LoVo (cell line): Measurements from ENCODE around the gene NPR1.
"Not testable (repeated sequence)": the region's sequence is repeated elsewhere in the genome, so short reads cannot be mapped to it uniquely, and the experiment has no call there.

ENCODE experiments used
- DNase-seq: peaks from one replicate; pipeline ENCODE4 v3.0.0-alpha.2; 2016; ENCODE audit warnings: low spot score

The NPR1 gene

DNA sequence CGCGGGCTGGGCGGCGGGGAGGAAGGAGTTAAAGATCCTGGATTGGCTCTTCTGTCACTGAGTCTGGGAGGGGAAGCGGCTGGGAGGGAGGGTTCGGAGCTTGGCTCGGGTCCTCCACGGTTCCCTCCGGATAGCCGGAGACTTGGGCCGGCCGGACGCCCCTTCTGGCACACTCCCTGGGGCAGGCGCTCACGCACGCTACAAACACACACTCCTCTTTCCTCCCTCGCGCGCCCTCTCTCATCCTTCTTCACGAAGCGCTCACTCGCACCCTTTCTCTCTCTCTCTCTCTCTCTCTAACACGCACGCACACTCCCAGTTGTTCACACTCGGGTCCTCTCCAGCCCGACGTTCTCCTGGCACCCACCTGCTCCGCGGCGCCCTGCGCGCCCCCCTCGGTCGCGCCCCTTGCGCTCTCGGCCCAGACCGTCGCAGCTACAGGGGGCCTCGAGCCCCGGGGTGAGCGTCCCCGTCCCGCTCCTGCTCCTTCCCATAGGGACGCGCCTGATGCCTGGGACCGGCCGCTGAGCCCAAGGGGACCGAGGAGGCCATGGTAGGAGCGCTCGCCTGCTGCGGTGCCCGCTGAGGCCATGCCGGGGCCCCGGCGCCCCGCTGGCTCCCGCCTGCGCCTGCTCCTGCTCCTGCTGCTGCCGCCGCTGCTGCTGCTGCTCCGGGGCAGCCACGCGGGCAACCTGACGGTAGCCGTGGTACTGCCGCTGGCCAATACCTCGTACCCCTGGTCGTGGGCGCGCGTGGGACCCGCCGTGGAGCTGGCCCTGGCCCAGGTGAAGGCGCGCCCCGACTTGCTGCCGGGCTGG is at the start of gene NPR1:
TSS of gene NPR1 (plus strand) at position 170 of the 818 bp plus-strand sequence. CDS start at position 591, 421 bp downstream.
- DNase-seq, result no peak

DNA sequence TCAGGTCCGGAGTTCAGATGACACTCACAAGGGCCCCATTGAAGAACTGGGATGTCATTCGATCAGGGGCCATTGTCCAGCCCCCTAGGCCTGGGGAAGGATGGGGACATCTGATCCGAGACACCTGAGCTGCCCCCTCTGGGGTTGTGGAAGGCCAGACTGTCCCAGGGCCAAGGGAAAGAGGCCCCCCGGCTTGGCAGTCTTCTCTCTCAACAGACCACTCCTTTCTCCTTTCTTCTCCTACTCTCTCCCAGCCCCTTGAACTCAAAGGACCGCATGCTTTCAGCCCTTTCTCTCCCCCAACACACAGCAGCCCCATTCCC is 49.2 kb upstream of the NPR1 start:
- DNase-seq, result no peak

- DNase-seq, result no peak
These were observed 48.5 kb upstream of the NPR1 start for GRCh38 chr1:153629971-153630370.

DNA sequence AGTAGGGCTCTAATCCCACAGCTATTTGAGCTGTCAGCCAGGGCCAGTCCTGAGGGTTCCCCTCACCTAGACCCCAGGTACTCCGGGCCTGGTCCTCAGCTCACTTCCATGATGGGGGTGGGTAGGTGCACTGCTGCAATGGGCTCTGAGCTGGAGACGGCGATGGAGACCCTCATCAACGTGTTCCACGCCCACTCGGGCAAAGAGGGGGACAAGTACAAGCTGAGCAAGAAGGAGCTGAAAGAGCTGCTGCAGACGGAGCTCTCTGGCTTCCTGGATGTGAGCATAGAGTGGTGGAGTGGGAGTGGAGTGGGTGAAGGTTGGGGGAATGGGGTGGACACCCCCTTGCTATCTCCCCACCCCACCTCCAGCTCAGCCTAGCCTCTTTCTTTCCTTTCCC is 48.1 kb upstream of the NPR1 start:
- no peak for DNase-seq

DNA sequence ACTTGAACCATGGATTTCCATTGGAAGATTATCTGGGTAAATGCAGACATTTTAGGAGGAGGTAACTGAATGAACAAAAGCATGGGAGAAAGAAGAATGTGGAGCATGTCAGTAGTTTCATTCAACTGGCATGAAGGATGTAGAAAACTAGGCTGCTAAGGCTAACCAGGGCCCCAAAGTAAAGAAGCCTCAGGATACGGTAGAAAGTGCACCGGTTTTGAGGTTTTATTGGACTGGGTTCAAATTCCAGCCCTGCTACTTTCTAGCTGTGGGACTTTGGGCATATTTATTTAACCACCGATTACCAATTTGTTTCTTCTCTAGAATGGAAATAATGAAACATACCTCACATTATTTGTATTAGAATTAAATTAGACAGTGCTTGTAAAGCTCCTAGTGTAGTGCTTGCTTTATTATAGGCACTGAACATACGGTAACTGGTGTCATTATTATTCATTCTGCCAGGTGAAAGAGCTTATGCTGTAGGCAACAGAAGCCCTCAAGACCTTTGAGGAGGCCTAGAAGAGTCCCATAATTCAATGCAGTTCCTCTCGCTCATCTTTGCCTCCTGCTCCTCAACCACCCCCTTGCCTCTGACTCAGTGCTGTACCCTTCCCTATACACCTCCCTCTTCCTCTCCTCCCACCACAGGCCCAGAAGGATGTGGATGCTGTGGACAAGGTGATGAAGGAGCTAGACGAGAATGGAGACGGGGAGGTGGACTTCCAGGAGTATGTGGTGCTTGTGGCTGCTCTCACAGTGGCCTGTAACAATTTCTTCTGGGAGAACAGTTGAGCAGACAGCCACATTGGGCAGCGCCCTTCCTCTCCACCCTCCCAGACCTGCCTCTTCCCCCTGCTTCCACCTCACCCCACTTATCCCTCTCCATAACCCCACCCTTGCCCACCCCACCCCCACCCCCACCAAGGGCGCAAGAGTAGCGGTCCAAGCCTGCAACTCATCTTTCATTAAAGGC is 47.2 kb upstream of the NPR1 start:
- no peak for DNase-seq

DNA sequence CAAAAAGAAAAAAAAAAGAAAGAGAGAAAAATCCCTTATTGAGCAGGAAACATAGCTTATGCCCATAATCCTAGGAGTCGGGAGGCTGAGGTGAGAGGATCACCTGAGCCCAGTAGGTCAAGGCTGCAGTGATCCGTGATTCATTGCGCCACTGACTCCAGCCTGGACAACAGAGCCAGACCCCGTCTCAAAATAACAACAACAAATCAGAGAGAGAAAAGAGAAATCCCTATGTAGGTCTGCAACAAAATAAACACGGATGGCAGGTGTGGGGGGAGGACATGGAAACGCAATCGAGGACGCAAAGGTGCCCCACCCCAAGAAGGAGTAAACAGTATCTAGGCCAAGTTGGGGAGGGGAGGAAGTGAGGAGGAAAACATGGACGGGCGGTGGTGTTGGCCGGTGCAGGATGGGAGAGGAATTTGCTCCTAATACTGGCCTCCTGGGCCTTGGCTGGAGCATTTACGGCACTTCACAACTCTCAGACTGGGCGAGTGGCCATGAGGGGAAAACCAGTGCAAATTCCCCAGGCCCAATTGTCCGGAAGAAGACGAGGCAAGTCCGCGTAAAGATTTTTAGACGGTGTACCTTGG is 45.2 kb upstream of the NPR1 start:
- DNase-seq, result peak; percentile 41

DNA sequence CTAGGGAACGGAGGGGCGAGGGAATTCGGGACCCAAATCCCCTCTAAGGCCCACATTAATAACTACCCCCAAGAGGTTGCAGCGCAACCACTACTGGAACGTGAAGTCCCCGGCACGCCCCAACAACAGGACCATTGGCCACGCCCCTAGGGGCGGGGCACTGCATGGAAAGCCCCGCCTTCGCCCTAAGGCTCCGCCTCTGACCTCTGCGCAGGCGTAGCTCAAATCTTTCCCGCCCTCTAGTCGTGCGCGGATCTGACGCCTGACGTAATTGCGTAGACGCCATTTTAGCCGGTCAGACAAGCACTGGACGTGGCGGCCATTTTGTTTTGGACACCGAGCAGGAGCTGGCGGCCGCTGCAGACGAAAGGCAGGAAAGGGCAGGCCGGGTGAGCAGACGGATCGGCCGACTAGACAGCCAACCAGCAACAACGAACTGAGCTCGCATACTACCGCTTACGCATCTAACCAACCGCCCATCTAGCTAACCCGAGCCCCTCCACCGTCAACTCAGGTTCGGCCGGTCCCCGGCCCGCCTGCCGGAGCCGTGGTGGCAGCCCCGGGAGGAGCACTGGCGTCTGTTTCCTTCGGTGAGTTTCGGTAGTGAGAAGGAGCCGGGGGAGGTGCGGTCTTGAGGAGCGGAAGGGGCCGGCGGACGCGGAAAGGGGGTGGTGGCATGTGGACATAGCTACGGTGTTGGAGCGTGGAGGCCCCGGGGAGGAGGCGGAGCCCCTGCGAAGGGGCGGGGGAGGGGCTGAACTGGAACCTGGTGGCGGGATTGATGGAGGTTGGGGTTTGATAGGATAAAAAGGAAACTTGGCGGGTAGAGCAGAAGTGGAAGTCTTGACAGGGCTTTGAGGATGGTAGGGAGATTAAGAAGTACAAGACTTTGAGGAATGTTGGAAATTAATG is 44.5 kb upstream of the NPR1 start, which contains the start of gene CHTOP:
TSS of gene CHTOP (plus strand) at position 313 of the 912 bp plus-strand sequence. CDS start 2,523 bp downstream, outside the sequence.
- peak; percentile 99 for DNase-seq

DNA sequence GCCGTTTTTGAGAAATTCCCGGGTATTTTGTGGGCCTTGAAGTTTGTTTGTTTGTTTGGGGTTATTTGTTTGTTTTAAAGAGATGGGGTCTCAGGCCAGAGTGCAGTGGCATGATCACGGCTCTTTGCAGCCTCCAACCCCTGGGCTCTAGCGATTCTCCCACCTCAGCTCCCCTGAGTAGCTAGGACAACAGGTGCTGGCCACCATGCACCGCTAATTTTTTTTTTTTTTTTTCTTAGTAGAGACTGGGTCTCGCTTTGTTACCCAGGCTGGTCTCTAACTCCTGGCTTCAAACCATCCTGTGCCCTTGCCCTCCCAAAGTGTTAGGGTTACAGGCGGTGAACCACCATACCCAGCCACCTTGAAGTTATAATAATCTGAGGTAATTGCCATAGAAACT is 42.6 kb upstream of the NPR1 start:
- DNase-seq, result no peak

GRCh38 chr1:153636312-153636711 is 42.2 kb upstream of the NPR1 start:
- no peak for DNase-seq

GRCh38 chr1:153638261-153638660 is 40.2 kb upstream of the NPR1 start:
- DNase-seq, result no peak

DNA sequence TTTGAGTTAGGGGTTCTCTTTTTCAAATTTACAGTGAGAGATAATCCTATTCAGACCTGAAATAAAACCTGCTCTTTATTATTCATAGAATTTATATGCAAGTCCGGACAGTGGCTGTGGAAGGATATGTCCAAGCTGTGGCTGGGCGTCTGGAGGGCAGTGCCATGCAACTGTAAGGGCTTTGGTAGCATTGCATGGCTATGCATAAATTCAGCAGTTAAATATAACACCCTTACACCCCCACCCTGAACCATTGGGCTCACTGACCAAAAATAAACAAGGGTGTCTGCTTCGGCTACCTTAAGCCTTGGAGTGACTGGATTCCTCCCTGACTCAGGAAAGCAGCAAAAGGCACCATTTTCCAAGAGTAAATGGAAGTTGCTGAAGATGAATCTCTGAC is 39.2 kb upstream of the NPR1 start:
- no peak for DNase-seq

- not testable (repeated sequence) for DNase-seq
These were observed 38.3 kb upstream of the NPR1 start for GRCh38 chr1:153640213-153640612.

- DNase-seq, result no peak
These were observed 37.6 kb upstream of the NPR1 start for GRCh38 chr1:153640861-153641260.

DNA sequence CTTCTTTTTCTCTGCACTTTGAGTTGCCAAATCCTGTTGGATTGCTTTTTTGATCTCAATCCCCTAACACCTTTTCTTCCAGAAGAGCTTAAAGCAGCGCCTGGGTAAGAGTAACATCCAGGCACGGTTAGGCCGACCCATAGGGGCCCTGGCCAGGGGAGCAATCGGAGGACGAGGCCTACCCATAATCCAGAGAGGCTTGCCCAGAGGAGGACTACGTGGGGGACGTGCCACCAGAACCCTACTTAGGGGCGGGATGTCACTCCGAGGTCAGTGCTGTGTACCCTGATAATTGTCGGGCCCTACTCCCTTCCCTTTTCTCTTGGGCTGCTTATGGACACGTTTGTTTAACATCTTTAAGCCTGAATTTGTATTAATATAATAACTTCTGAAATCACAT is 36.3 kb upstream of the NPR1 start:
- DNase-seq, result no peak

DNA sequence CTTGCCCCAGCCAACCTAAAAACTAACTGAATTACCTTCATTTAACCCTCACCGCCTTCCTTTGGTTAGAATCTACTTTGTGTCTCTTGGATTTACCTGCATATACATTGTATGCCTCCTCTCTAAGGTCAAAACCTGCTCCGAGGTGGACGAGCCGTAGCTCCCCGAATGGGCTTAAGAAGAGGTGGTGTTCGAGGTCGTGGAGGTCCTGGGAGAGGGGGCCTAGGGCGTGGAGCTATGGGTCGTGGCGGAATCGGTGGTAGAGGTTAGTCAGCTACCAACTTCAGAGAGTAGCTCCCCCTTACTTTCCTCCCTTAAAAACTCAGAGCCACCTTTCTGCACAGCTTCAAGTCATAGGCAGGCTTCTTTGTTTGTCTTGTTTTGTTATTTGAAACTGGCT is 35.4 kb upstream of the NPR1 start:
- DNase-seq, result no peak

DNA sequence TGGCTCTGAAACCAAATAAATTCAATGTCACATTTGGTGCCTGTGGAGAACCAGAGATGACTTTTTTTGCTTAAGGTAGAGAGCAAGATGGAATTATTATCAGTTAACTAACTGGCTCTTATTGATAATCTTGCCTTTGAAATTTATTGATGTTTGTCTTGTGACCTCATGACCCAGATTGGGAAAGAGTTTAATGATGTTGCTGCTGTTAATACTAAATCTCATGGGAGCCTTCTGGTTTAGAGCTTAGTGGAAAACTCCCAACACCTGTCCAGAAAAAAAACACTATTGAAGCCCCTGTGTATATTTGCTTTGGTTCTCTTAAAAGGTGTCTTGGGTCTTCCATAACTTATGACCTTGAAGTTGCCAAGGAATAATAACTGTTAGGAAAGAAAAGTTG is 34.7 kb upstream of the NPR1 start:
- DNase-seq, result no peak

DNA sequence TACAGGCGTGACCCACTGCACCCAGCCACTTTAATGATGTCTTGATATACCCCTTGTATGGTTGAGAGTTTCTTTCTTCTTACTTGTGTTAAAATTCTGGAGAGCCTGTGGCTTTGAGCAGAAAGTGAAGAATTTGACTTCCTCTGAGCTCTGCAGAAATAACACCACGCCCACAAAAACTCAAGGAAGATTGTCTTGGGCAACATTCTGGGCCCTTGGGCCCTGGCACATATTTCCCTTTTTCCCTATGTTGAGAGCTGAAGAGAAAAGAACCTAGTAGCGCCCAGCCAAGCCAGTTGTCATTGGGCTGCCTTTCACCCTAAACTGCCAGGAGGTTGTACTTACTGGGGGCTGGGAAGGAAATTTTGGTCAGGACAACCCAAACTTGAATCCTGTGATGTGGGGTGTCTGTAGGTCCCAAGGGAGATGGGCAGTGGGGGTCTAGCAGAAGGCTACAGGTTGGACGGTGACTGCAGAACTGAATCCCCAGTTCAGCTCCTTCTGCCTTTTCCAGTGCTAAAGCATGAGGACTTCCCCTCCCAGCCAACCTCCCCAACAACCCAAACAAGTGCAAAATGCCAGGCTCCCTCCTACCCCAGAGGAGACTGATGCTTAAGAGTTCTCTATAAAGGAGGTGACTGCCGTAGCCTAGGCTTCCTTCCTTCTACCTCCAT is 31.7 kb upstream of the NPR1 start:
- no peak for DNase-seq

- DNase-seq, result no peak
These were observed 31.2 kb upstream of the NPR1 start for GRCh38 chr1:153647346-153647714.

GRCh38 chr1:153648000-153648643 is 30.4 kb upstream of the NPR1 start:
- no peak for DNase-seq

GRCh38 chr1:153649137-153649862 is 29.2 kb upstream of the NPR1 start:
- DNase-seq, result no peak
